GM18517 (cell line): Measurements from ENCODE around the gene CSAD.
A peak's percentile ranks its signal among the peaks of the same experiment; 100 is the strongest.
"Not testable (repeated sequence)": the region's sequence is repeated elsewhere in the genome, so short reads cannot be mapped to it uniquely, and the experiment has no call there.

ENCODE experiments used
- ATAC-seq: cut with Tn5 transposase; IDR thresholded peaks from one replicate; pipeline ENCODE4 v1.9.1; 2021; ENCODE audit warnings: mild to moderate bottlenecking, moderate library complexity; ENCODE audit not compliant: unreplicated experiment

The CSAD gene

DNA sequence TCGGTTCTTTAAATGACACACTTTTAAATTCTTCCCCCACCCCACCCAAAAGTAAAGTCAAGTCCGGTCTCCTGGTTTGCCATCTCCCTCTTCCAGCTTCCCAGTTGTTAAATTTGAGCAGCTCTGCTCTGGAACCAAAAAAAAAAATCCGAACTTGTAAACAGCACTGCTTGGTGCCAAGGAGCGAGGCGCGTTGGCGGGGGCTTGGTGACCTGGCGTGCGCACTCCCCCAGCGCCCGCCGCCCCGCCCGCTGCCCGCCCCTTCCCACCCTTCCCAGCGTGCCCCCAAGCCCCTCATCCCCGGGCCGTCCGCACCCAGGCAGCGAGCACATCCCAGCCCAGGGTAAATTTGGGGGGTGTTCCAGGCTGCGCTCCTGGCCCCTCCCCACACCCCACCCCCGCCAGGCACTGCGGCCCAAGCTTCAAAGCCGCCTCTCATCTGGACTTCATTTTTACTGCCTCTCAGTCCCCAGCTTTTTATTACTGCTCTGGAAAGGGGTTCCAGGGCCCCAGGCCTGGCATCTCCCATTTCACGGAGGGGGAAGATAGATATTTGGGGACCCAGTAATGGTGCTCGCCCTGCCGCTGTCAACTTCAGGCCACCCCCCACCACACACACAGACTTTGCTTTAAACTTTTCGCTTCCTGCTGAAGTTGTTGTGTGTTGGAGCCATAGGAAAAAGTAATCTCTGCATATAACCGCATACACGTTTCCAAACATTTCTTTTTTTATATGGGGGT lies 38.0 kb upstream of the CSAD start:
- no peak for ATAC-seq

DNA sequence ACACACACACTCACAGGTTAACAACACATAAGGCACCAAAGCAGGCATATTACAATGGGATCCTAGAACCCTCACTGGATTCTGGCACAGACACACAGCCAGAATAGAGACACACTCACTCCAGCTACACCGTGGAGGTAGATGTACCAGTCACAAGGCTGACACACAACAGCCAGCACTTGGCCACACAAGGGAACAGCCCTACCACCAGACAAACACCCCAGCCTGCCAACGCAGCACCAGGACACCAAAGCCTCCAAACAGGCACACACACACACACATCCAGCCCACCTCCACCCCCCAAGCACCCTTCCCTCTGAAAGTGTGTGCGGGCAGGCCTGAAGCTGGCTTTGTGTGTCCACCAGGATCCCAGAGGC lies 37.2 kb upstream of the CSAD start:
- ATAC-seq = no peak

DNA sequence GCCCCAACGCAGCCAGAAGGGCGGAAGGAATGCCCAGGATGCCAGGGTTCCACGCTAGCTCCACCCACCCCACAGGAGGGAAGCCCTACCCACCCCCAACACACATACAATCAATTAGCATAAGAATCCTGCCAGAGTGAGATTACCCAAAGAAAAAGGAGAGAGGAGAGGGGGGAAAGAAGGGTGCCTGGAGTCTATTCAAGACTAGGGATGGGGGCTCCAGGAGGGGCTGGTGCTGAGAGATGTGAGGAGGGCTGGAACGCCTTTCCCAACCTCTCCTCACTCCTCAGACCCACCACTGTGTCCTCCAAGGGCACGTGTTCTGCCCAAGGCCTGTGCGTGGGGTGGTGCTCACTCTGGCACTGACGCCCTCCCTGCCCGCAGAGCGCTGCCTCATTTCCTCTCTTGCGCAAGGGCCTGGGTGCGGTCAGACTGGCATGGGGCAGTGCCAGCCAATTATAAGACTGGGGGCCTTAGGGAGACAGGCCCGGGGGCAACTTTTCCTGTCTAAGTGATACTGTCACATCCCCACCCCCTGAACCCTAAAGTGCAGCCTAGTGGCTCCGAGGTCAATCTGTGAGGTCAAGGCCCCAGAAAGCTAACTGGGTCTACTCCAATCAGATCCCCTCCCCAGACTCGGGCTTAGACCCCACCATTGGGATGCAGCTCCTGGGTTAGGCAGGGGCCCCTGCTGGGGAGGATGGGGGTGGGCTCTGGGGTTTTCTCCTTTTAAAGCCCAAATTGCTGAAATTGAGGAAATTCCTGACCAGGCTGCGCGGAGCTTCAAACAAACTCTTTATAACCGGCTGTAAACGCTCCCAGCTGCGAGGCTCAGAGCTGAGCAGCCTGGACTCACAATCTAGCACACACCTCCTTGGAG lies 36.6 kb upstream of the CSAD start:
- no peak for ATAC-seq

DNA sequence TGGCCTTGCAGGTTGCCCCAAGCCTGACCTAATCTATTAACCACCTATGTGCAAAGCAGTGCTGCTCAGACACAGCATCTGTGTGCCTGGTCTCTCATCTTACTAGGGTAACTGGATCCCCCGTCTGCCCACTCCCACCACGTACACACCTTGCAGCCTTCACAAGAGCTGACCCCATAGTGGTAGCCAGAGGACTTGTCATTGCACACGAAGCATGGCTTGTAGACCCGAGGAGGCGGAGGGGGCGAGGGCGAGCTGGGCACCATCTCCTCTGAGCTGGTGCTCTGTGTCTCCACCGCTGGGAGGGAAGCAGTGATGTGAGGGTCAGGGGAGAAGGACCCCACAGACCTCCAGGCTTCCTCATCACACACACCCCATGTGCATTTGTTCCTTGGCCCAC lies 34.8 kb upstream of the CSAD start:
- ATAC-seq = no peak

DNA sequence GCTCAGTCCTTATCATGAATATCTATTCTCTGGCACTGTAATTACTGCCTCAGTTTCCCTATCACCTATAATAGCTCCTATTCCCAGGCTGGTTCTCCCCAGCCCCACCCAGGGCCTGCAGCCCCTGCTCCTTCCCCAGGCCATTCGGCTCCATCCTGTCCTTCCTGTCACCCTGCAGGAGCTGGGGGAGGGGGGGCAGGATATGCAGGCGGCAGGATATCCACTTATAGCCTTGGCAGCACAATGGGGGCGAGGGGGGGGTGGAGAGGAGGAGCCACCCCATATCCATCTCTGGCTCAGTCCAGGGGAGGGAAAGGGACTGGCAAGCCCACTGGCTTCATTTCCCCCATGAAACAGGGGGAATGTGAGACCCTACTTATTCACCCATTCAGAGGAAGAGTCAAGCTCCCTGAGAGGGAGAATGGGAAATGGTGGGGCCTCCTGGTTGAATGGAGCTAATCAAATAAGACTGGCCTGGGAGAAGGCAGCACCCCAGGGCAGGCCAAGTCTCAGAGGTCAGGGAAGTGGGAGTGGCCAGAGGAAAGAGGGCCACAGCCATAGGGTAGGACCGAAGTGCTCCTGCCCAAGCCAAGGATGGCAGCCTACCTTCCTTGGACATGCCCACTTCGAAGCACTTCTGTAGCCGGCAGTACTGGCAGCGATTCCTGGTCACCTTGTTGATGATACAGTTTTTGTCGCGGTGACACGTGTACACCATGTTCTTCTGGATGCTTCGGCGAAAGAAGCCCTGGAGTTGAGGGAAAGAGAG lies 34.1 kb upstream of the CSAD start:
- ATAC-seq = no peak

DNA sequence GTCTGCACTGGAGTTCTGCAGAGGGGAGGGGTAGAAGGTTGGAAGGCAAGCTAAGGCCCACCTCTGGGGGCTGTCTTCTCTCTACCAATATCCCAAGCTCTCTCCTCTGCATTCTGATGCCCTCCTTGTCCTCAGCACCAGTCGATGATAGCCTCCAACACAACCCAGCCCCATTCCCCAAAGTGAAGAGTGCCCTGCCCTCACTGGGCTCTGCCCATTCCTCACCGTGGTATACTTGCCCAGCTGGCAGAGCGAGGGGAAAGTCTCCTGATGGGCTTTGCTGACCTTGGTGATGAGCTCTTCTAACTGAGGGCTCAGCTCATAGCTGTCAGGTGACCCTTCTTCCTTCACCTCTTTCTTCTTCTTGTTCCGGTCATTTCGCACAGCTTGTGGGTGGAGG lies 33.5 kb upstream of the CSAD start:
- ATAC-seq = no peak

DNA sequence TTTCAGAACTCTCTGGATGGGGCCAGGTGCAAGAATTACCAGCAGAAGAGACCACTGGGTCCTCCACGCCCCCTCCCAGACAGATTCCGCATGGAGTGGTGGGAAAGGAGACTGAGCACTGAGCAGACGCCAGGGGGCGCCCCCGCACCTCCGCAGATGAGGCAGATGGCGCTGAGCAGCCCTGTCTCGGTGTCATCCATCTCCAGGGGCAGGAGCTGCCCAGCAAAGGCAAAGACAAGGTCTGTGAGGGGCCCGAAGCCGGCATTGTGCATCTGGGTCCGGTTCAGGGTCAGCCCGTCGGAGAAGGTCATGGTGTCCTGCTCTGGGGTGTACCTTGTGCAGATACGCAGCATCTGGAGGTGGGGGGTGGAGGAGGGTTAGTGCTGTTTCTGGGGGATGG lies 32.6 kb upstream of the CSAD start:
- no peak for ATAC-seq

DNA sequence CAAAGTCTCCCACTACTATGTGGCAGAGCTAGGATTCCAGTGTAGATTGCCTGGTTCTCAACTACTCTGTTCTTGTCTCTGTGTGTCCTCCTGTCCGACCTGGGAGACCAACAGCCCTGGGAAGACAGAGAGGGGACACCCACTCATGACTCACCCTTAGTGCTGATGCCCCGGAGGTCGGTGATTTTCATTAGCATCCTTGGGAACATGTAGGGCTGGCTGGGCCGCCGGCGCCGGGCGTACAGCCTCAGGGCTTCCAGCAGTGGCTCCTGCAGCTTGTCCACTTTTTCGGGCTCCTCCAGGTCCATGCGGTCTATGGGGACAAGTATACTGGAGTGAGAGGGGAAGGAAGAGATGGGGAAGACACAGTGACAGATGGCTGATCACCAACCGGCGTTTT lies 32.2 kb upstream of the CSAD start:
- ATAC-seq = no peak

DNA sequence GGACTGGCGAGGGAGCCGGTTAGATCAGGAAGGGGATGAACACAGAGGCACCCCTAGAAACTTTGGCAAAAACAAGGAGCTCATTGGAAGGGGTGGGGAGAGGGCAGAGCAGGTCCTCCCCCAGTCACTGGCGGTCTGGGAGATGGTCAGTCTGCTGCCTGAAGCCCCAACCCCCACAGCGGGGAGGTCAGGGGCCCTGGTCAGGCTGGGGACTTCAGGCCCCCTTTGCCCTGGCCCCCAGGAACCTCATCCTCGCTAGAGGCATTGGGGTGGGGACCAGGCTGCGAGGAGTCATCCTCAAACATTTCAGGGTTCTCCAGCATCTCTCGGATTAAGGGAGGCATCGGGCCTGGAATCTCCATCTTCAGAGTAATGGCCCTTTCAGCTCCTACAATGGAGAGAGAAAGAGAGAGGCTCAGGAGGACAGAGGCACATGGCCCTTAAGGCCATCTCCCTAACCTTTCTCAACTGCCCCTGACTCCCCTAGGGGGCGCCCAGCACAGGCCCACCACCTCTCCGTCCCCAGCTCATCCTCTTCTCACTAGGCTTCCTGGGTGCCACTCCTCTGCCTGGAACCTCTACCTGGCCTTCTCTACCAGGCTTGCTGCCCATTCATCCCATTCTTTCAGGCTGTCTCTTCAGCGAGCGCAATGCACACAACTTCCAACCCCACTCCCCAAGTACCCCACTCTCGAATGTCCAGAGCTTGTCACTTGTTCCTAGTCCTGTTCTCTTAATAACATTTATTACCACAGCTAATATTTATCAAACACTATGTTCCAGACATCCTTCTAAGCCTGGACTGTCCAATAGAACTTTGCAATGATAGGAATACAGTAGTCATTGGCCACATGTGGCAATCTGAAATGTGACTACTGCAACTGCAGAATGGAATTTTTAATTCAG lies 31.0 kb upstream of the CSAD start:
- ATAC-seq = no peak

DNA sequence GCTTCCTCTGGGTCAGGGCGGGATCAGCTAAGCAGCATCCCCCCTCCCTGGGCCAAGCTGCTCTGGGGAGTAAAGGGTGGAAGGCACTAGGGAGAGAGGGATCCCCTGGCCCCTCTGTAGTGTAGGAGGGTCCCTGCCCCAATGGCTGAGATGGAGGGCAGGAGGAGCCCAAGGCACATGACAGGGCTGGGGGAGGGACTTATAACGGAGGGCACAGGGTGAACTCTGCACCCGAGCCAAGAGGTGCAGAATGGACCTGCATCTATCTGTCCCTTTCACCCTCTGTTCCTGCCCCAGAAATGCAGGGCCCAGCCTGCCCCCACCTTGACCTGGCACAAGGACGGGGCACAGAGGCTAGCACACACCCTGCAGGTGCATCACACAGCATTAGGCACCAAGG lies 30.1 kb upstream of the CSAD start:
- ATAC-seq = no peak

DNA sequence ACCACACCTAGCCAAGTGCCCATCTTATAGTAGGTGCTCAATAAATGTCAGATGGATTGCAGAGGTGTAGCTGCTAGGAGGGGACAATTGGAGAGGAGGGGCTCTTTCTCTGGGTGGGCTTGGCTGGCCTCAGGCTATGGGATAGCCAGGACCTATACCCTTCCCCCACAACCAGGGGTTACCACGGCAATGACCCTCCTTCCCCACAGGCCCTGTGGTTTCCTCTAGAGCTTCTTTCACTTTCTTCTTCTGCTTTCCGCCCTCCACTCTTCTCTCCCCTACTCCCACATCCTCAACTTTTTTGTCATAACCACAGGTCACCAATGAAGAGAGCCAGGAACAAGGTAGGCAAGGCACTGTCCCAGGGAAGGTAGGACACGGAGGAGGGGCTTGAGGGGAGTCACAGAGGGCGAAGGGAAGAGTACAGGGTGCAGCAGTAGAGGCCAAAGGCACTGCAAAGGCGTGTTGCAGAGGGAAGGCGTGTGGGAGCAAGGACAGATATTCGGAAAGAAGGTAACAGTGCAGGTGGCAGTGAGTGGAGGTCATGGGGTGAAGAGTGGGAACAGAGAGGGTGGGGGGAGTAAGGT lies 28.2 kb upstream of the CSAD start:
- ATAC-seq = peak; percentile 40

DNA sequence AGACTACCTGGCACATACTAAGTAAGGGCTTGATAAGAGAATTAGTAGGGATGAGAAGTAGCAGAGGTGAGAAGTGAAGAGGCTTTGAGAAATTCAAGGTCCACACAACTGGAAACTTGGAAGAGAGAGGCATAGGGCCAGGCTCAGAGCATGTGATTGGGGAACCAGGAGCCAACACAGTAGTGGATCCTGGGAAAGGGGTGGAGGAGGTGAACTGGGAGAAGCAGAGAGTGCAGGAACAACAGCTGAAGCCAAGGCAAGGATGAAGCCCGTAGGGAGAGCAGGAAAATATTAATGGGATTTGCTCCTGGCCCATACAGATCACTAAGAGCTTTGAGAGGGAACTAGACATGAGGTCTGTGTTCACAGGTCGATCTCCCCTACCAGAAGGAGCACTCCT lies 27.7 kb upstream of the CSAD start:
- ATAC-seq = no peak

DNA sequence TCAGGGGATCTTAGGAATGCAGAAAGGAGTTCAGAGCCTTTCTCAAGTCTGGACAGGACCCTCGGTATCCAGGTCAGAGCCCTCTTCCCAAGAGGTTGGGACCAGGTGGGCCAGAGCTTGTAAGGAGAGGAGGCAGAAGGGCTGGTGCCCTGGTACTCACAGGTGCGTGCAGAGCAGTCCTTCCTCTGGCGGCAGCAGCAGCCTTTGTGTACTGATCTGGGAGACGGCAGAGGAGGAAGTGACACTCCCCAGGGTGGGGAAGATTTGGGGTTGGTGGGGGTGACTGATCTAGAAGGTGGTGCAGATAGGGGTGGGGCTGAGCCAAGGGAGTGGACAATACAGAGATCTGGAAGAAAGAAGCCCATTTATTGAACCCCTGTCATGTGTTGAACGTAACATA lies 26.3 kb upstream of the CSAD start, which contains the start of gene ITGB7:
TSS of gene ITGB7 (minus strand) at position 210 of the 400 bp plus-strand sequence. CDS start 6,808 bp downstream, outside the sequence.
- ATAC-seq = no peak

DNA sequence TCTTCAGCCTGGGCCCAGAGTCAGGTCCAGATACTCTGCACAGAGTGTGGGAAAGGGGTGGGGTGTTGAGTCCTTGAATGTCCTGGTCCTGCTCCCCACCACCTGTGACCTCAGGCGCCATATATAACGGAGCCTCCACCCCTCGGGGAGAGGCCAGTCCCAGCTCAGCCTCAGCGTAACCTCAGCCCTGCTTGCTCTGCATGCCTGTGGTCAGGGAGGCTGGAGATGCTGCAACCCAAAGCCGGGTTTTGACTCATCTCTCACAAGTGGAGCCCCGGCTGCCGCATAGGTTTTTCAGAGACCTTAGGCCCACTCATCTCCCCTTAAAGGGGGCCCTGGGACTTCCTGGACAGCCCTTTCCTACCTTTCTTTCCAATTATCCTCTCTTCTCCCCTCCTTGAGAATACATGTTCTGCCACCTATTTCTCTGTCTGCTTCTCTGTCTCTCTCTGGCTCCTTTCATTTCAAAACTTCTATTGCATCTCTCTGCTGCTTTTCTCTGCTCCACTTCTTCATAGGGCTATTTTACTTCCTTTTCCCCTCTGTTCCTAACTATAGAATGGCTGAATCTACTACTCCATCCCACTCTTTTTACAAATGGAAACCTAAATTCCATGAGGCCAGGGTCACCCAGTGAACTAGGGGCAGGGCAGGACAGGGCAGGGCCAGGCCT lies 25.2 kb upstream of the CSAD start:
- peak; percentile 65 for ATAC-seq

DNA sequence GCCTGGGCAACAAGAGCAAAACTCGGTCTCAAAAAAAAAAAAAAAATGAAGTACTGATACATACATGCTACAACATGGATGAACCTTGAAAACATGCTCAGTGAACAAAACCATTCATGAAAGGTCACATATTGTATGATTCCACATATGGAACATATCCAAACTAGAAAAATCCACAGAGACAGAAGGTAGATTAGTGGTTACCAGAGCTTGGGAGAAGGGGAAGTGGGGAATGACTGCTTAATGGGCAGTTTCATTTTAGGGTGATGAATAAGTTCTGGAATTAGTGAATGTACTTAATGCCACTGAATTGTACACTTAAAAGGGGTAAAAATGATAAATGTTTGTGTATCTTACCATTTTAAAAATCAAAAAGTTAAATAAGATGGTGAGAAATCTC lies 23.6 kb upstream of the CSAD start:
- no peak for ATAC-seq

DNA sequence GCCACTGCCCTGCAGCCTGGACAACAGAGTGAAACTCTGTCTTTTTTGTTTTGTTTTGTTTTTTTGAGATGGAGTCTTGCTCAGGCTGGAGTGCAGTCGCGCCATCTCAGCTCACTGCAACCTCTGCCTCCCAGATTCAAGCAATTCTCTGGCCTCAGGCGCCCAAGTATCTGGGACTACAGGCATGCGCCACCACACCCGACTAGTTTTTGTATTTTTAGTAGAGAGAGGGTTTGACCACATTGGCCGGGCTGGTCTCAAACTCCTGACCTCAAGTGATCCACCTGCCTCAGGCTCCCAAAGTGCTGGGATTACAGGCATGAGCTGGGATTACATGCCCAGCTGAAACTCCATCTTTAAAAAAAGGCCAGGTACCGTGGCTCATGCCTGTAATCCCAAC lies 21.6 kb upstream of the CSAD start:
- not testable (repeated sequence) for ATAC-seq

DNA sequence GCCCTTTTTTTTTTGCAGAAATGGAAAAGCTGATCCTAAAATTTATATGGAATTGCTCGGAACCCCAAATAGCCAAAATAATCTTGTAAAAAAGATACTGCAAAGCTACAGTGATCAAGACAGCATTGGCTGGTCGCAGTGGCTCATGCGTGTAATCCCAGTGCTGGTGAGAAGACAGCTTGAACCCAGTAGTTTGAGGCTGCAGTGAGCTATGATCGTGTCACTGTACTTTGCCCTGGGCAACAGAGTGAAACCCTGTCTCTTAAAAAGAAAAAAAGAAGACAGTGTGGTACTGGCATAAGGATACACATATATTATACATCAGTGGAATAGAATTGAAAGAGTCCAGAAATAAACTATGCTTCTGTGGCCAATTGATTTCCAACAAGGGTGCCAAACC lies 20.9 kb upstream of the CSAD start:
- no peak for ATAC-seq

DNA sequence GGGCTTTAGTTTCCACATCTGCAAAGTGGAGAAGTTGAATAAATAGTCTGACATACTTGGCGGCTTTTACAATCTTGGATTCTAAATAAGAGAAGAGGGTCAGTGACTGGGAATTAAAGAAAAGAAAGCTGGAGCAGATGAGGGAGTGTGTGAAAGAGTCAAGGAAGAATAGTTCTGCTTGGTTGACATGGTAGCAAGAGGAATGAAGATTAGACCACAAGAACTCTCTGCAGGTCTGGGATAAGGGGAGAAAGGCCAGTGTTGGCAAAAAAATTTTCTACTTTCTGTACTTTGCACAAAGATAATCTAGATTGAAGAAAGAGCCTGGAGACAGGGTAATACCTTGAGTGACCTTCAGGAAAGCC lies 20.4 kb upstream of the CSAD start:
- no peak for ATAC-seq

DNA sequence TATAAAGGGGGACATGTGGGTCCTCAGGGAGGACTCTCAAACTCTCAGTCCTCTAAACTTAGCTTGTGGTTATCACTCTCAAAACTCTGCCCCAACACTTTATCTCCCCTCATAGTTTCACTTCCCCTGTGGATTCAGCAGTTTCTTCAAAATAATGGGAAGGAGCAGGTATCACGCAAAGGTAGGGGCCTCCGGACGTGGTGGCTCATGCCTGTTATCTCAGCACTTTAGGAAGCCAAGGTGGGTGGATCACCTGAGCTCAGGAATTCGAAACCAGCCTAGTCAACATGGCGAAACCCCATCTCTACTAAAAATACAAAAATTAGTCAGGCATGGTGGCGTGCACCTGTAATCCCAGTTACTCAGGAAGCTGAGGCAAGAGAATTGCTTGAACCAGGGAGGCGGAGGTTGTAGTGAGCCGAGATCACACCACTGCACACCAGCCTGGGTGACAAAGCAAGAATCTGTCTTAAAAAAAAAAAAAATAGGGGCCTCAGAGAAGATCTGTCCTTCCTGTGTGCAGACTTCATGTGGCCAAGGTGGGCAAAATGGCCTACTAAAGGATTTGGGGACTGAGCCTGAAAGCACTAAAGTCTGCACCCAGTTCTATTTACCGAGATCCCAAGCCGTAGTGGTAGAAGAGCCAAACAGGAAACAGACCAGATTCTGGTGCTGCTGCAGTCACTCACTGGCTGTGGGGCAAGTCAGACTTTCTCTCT lies 19.9 kb upstream of the CSAD start:
- peak; percentile 52 for ATAC-seq
